MM.1S (cell line): ENCODE results near the gene MEF2C.

Experiments used
- DNase-seq: peaks from one replicate; pipeline ENCODE4 v3.0.0-alpha.2; 2015
- H2AFZ ChIP-seq: fragments of 300-600 bp; sonication (generic); 2 replicates; pipeline ENCODE4 v1.6.0; 2016; ENCODE audit warnings: antibody characterized with exemption, low read length
- H3F3A ChIP-seq: fragments of 300-600 bp; sonication (generic); 2 replicates; pipeline ENCODE4 v1.6.1; 2016; ENCODE audit warnings: mild to moderate bottlenecking, antibody characterized with exemption, low read length, moderate library complexity, mixed read lengths; ENCODE audit not compliant: insufficient read depth
- H3K27ac ChIP-seq: fragments of 300-600 bp; sonication (generic); 2 replicates; pipeline ENCODE4 v1.5.1; 2016; ENCODE audit warnings: mild to moderate bottlenecking, low read length
- H3K27me3 ChIP-seq: fragments of 300-600 bp; sonication (generic); replicated peaks from 2 replicates; pipeline ENCODE4 v1.6.0; 2016; ENCODE audit warnings: low read length; ENCODE audit not compliant: insufficient read depth
- H3K36me3 ChIP-seq: fragments of 300-600 bp; sonication (generic); replicated peaks from 2 replicates; pipeline ENCODE4 v1.6.1; 2016; ENCODE audit warnings: mild to moderate bottlenecking, low read length, mixed read lengths; ENCODE audit not compliant: insufficient read depth
- H3K4me1 ChIP-seq: fragments of 300-600 bp; sonication (generic); 2 replicates; pipeline ENCODE4 v1.6.1; 2016; ENCODE audit warnings: low read length, mixed read lengths
- H3K4me2 ChIP-seq: fragments of 300-600 bp; sonication (generic); 2 replicates; pipeline ENCODE4 v1.6.0; 2016; ENCODE audit warnings: low read depth, low read length
- H3K4me3 ChIP-seq: fragments of 300-600 bp; sonication (generic); 2 replicates; pipeline ENCODE4 v1.5.1; 2016; ENCODE audit warnings: low read length, mixed read lengths
- H3K79me2 ChIP-seq: fragments of 300-600 bp; sonication (generic); 2 replicates; pipeline ENCODE4 v1.6.1; 2016; ENCODE audit warnings: mixed run types, low read length, mixed read lengths
- H3K9ac ChIP-seq: fragments of 300-600 bp; sonication (generic); 2 replicates; pipeline ENCODE4 v1.6.1; 2016; ENCODE audit warnings: low read length, mixed read lengths
- H3K9me2 ChIP-seq: fragments of 300-600 bp; sonication (generic); replicated peaks from 2 replicates; pipeline ENCODE4 v1.6.1; 2016; ENCODE audit warnings: mild to moderate bottlenecking, low read length, mixed read lengths; ENCODE audit not compliant: insufficient read depth
- H3K9me3 ChIP-seq: fragments of 300-600 bp; sonication (generic); replicated peaks from 2 replicates; pipeline ENCODE4 v1.6.1; 2016; ENCODE audit warnings: mild to moderate bottlenecking, low read length, mixed read lengths; ENCODE audit not compliant: insufficient read depth
- H4K20me1 ChIP-seq: fragments of 300-600 bp; sonication (generic); 2 replicates; pipeline ENCODE4 v1.6.1; 2016; ENCODE audit warnings: mild to moderate bottlenecking, low read length, moderate library complexity, mixed read lengths; ENCODE audit not compliant: insufficient read depth
- CTCF ChIP-seq: fragments of 300-600 bp; sonication (generic); IDR thresholded peaks from 2 replicates; pipeline ENCODE4 v1.5.1; 2016; ENCODE audit warnings: antibody characterized with exemption, low read length, mixed read lengths
- EZH2 ChIP-seq: fragments of 300-600 bp; sonication (generic); optimal IDR thresholded peaks from 2 replicates; pipeline ENCODE3; 2017; ENCODE audit warnings: low read depth, mild to moderate bottlenecking, antibody characterized with exemption, low read length, mixed read lengths
- EZH2phosphoT487 ChIP-seq: fragments of 300-600 bp; sonication (generic); IDR thresholded peaks from 2 replicates; pipeline ENCODE4 v1.6.1; 2018; ENCODE audit warnings: antibody characterized with exemption, low read length

The MEF2C gene

GRCh38 chr5:88840495-88840894, 42.5 kb downstream of the MEF2C start:
- TF ChIP-seq EZH2phosphoT487: no peak
- TF ChIP-seq EZH2: no peak
- no peak for TF ChIP-seq CTCF
- H3K4me1 ChIP-seq: peaks cover 22% of the 10 kb centered on the region; the same call in 1 of the 2 replicates
- H3K9me3 ChIP-seq: no peaks in the 10 kb centered on the region
- no peak overlapping the region for H2AFZ ChIP-seq
- H3F3A ChIP-seq: peaks cover 16% of the 10 kb centered on the region
- H3K4me2 ChIP-seq: no peak overlapping the region
- H3K9me2 ChIP-seq: no peaks in the 10 kb centered on the region
- DNase-seq: no peak
- no peak overlapping the region for H3K9ac ChIP-seq
- H4K20me1 ChIP-seq: peaks cover 5% of the 10 kb centered on the region; the same call in 1 of the 2 replicates
- no peaks in the 10 kb centered on the region for H3K27me3 ChIP-seq
- H3K4me3 ChIP-seq: no peak overlapping the region
- H3K79me2 ChIP-seq: peaks cover 99% of the 10 kb centered on the region
- H3K27ac ChIP-seq: no peak overlapping the region
- H3K36me3 ChIP-seq: no peaks in the 10 kb centered on the region; the same call in 1 of the 2 replicates

GRCh38 chr5:88839238-88839637, 43.7 kb downstream of the MEF2C start:
- Histone ChIP-seq H3K27me3 (no peaks in the 10 kb centered on the region), H3K4me2 (no peak overlapping the region), H2AFZ (no peak overlapping the region), H3K4me1 (peaks cover 22% of the 10 kb centered on the region), H3K4me3 (no peak overlapping the region), H3K9me2 (no peaks in the 10 kb centered on the region), H3K9me3 (no peaks in the 10 kb centered on the region), H3K36me3 (no peaks in the 10 kb centered on the region; the same call in 1 of the 2 replicates), H3F3A (peaks cover 26% of the 10 kb centered on the region), H4K20me1 (peaks cover 5% of the 10 kb centered on the region; the same call in 1 of the 2 replicates), H3K79me2 (peaks cover 99% of the 10 kb centered on the region), H3K9ac (no peak overlapping the region), H3K27ac (no peak overlapping the region)
- TF ChIP-seq CTCF (no peak), EZH2 (no peak), EZH2phosphoT487 (no peak)
- no peak for DNase-seq

- Histone ChIP-seq H3K9me2 (no peaks in the 10 kb centered on the region), H3K9ac (no peak overlapping the region), H3K36me3 (no peaks in the 10 kb centered on the region; the same call in 1 of the 2 replicates), H4K20me1 (peaks cover 5% of the 10 kb centered on the region; the same call in 1 of the 2 replicates), H3K79me2 (peaks cover 99% of the 10 kb centered on the region), H2AFZ (no peak overlapping the region), H3K4me3 (no peak overlapping the region), H3K4me1 (peaks cover 28% of the 10 kb centered on the region), H3F3A (peaks cover 28% of the 10 kb centered on the region), H3K9me3 (no peaks in the 10 kb centered on the region), H3K27ac (no peak overlapping the region), H3K4me2 (no peak overlapping the region), H3K27me3 (no peaks in the 10 kb centered on the region)
- DNase-seq: no peak
- TF ChIP-seq CTCF (no peak), EZH2 (no peak), EZH2phosphoT487 (no peak)
Observed at GRCh38 chr5:88838500-88838899, 44.5 kb downstream of the MEF2C start.
